ENCODE measurements around the gene TNS1. TPM values are rescaled to one million over a fixed set of nuclear protein-coding genes. Genes with fewer than 3 reads are reported as not detected.

Gene TNS1
- total RNA-seq, 2 donors from 2014 or later, result 168 to 174 TPM

- no peak for ATAC-seq
- 92 to 97% methylated on average over 6 of the region's 6 CpGs for WGBS, 2 donors
- Histone ChIP-seq H3K4me3 (no peak overlapping the region), H3K9me3 (no peaks in the 10 kb centered on the region), H3K27ac (no peak overlapping the region), H3K4me1 (peaks cover 19% of the 10 kb centered on the region), H3K36me3 (replicated peaks in 1 of 2; ENCODE audit: insufficient read depth in 1 of 2, low read depth in 2 of 2) (peaks cover 0 to 7% of the 10 kb centered on the region in 2 donors), H3K27me3 (no peaks in the 10 kb centered on the region)
- TF ChIP-seq POLR2A (IDR thresholded peaks at IDR 0.05), result no peak
- TF ChIP-seq, protein P1, sequence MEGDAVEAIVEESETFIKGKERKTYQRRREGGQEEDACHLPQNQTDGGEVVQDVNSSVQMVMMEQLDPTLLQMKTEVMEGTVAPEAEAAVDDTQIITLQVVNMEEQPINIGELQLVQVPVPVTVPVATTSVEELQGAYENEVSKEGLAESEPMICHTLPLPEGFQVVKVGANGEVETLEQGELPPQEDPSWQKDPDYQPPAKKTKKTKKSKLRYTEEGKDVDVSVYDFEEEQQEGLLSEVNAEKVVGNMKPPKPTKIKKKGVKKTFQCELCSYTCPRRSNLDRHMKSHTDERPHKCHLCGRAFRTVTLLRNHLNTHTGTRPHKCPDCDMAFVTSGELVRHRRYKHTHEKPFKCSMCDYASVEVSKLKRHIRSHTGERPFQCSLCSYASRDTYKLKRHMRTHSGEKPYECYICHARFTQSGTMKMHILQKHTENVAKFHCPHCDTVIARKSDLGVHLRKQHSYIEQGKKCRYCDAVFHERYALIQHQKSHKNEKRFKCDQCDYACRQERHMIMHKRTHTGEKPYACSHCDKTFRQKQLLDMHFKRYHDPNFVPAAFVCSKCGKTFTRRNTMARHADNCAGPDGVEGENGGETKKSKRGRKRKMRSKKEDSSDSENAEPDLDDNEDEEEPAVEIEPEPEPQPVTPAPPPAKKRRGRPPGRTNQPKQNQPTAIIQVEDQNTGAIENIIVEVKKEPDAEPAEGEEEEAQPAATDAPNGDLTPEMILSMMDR (IDR thresholded peaks at IDR 0.05), result no peak
- intact Hi-C loops (cut with DNase I), result no loop called here
- DNase-seq, result no peak
These were observed 146.6 kb downstream of the TNS1 start for GRCh38 chr2:217856159-217856558.

- H3K4me1 ChIP-seq, result peaks cover 26% of the 10 kb centered on the region
- no peak overlapping the region for H3K4me3 ChIP-seq
- no peak for TF ChIP-seq POLR2A (IDR thresholded peaks at IDR 0.05)
- TF ChIP-seq, protein P1 (IDR thresholded peaks at IDR 0.05), result no peak
- intact Hi-C loops (cut with DNase I), result no loop called here
- no peak overlapping the region for H3K27ac ChIP-seq
- ATAC-seq, result no peak
- H3K36me3 ChIP-seq (replicated peaks in 1 of 2; ENCODE audit: insufficient read depth in 1 of 2, low read depth in 2 of 2), result peaks cover 0 to 6% of the 10 kb centered on the region in 2 donors
- 75 to 90% methylated on average over 7 of the region's 7 CpGs for WGBS, 2 donors
- H3K9me3 ChIP-seq, result no peaks in the 10 kb centered on the region
- DNase-seq, result no peak
- no peaks in the 10 kb centered on the region for H3K27me3 ChIP-seq
These were observed 147.9 kb downstream of the TNS1 start for GRCh38 chr2:217854684-217855420.

DNA sequence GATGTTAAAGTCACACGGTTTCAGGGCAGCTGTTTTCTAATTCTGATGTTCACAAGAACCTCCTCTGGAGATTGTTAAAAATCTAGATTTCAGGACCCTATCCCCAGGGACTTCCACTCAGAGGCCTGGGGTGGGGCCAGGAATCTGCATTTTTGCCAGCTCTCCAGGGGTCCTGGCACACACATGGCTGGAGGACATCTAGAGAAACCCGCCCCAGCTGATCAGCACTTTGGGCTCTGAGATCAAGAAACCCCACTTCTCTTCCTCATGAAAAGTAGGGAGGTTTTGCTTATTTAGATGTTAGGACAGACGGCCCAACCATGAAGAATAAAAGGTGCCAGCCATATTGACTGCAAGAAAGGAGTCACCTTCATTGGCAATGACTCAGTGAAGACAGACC, 148.8 kb downstream of the TNS1 start:
- Histone ChIP-seq H3K4me1 (peaks cover 17% of the 10 kb centered on the region), H3K27me3 (no peaks in the 10 kb centered on the region), H3K4me3 (no peak overlapping the region), H3K9me3 (no peaks in the 10 kb centered on the region), H3K36me3 (replicated peaks in 1 of 2; ENCODE audit: insufficient read depth in 1 of 2, low read depth in 2 of 2) (peaks cover 0 to 8% of the 10 kb centered on the region in 2 donors), H3K27ac (no peak overlapping the region)
- WGBS, 2 donors, result 81 to 82% methylated on average over 3 of the region's 3 CpGs
- intact Hi-C loops (cut with DNase I), result no loop called here
- ATAC-seq (no peak), DNase-seq (no peak)
- no peak for TF ChIP-seq POLR2A (IDR thresholded peaks at IDR 0.05)
- TF ChIP-seq, protein P1 (IDR thresholded peaks at IDR 0.05), result no peak

- ATAC-seq (peak; percentile 32), DNase-seq (peak in 1 of 4 donors; percentile 55)
- intact Hi-C loops (cut with DNase I), result no loop called here
- WGBS, 2 donors, result 66 to 76% methylated on average over 3 to 6 of the region's 6 CpGs
- TF ChIP-seq, protein P1 (IDR thresholded peaks at IDR 0.05), result no peak
- TF ChIP-seq POLR2A (IDR thresholded peaks at IDR 0.05), result no peak
- peaks cover 17% of the 10 kb centered on the region for H3K4me1 ChIP-seq
- no peak overlapping the region for H3K27ac ChIP-seq
- H3K36me3 ChIP-seq (replicated peaks in 1 of 2; ENCODE audit: insufficient read depth in 1 of 2, low read depth in 2 of 2), result peaks cover 0 to 14% of the 10 kb centered on the region in 2 donors
- no peaks in the 10 kb centered on the region for H3K27me3 ChIP-seq
- no peaks in the 10 kb centered on the region for H3K9me3 ChIP-seq
- H3K4me3 ChIP-seq, result no peak overlapping the region
These were observed 149.4 kb downstream of the TNS1 start for GRCh38 chr2:217853301-217853881.
